Airway epithelial cell (primary cell): ENCODE data around the gene CBX8. TPM values are rescaled to one million over a fixed set of nuclear protein-coding genes. Genes with fewer than 3 reads are reported as not detected.

ENCODE experiments used
- total RNA-seq: library from RNA; depleted of rRNA; stranded (reverse); fragments of >200 nt; gene quantifications from 2 replicates; pipeline ENCODE4 v1.2.3, GENCODE V29; 2015

Gene CBX8
- total RNA-seq, result 2.1 and 3.0 TPM in 2 replicates

GRCh38 chr17:79796763-79797491 is at the start of gene CBX8:
CBX8 (minus strand) TSS chr17:79797077; CDS start chr17:79796998, 79 bp downstream.

GRCh38 chr17:79839356-79840268 is 42.7 kb upstream of the CBX8 start, which contains the start of gene CBX4:
CBX4 (minus strand) TSS chr17:79839440; CDS start chr17:79839251, 189 bp downstream.

DNA sequence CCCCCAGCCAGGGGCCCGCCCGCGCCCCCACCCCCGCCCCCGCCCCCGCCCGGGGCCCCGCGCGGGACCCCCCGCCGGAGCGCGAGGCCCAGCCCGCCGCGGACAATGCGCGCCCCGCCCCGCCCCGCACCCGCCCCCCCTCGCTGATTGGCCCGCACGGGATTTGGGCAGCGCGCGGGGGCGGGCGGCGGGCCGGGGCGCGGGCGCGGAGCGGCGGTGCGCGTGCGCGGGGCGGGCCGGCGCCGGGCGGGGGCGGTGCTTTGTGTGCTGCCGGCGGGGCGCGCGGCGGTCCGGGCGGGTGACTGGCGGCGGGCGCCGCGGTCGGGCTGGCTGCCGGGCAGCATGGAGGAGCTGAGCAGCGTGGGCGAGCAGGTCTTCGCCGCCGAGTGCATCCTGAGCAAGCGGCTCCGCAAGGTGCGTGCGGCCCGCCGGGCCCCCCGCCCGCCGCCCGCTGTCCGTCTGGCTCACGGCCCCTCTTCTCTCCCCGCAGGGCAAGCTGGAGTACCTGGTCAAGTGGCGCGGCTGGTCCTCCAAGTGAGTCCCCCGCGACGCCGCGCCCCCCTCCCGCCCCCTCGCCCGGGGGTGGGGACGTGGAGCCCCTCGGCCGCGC is 18.9 kb downstream of the CBX8 start, which contains the start of gene CBX2:
Gene CBX2 (plus strand): TSS at position 255 of the 610 bp plus-strand sequence. CDS start 88 bp downstream, at position 343.

Other genes starting within 250 kb of the CBX8 start
- not detected in 2 replicates for gene RBFOX3, start 186.0 kb downstream of the CBX8 start, total RNA-seq
- gene ENPP7, start 66.1 kb downstream of the CBX8 start, total RNA-seq, result not detected in 2 replicates
- gene CBX2, start 18.9 kb downstream of the CBX8 start, total RNA-seq, result 3.9 and 5.8 TPM in 2 replicates
- 15.7 and 18.3 TPM in 2 replicates for gene CBX4, start 42.4 kb upstream of the CBX8 start, total RNA-seq
- gene TBC1D16, start 238.8 kb upstream of the CBX8 start, total RNA-seq, result 16.3 and 22.1 TPM in 2 replicates
- gene CCDC40, start 239.6 kb upstream of the CBX8 start, total RNA-seq, result 0.19 and 0.99 TPM in 2 replicates